ENCODE measurements around the gene C21orf91. TPM values are rescaled to one million over a fixed set of nuclear protein-coding genes. Genes with fewer than 3 reads are reported as not detected.

C21orf91 gene
- total RNA-seq, 2 experiments from 2014 or later: 40.9 to 42.2 TPM

DNA sequence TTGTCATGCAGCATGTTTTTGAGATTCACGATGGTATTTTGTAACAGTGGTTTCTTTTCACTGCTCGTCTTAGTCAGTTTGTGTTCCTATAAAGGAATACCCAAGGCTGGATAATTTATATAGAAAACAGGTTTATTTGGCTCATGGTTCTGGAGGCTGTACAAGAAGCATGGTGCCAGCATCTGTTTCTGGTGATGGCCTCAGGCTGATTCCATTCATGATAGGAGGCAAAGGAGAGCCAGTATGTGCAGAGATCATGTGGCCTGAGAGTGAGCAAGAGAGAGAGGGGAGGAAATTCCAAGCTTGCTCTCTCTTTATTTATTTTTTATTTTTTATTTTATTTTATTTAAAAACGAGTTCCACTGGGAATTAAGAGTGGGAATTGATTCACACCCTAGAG lies 2.0 kb upstream of the C21orf91 start:
- Mint-ChIP-seq H3K27me3 (no peaks in the 10 kb centered on the region), H3K4me3 (peak overlapping the region; percentile 89), H3K9me3 (no peaks in the 10 kb centered on the region), H3K27ac (peak overlapping the region; percentile 95), H3K36me3 (ENCODE audit: low read depth) (peaks cover 24% of the 10 kb centered on the region), H3K4me1 (ENCODE audit: low read depth) (peaks cover 39% of the 10 kb centered on the region)
- TF ChIP-seq, protein P1, sequence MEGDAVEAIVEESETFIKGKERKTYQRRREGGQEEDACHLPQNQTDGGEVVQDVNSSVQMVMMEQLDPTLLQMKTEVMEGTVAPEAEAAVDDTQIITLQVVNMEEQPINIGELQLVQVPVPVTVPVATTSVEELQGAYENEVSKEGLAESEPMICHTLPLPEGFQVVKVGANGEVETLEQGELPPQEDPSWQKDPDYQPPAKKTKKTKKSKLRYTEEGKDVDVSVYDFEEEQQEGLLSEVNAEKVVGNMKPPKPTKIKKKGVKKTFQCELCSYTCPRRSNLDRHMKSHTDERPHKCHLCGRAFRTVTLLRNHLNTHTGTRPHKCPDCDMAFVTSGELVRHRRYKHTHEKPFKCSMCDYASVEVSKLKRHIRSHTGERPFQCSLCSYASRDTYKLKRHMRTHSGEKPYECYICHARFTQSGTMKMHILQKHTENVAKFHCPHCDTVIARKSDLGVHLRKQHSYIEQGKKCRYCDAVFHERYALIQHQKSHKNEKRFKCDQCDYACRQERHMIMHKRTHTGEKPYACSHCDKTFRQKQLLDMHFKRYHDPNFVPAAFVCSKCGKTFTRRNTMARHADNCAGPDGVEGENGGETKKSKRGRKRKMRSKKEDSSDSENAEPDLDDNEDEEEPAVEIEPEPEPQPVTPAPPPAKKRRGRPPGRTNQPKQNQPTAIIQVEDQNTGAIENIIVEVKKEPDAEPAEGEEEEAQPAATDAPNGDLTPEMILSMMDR (IDR thresholded peaks at IDR 0.05): no peak
- H3K27ac ChIP-seq (ENCODE audit: low read depth in 1 of 2, low read length in 2 of 2): peak overlapping the region in 1 of 2 donors; percentile 5
- intact Hi-C loops (cut with DNase I, micrococcal nuclease): loop anchor here (5.0 kb wide), 3 partner anchors 81 to 144 kb away; no protein-coding TSS in a partner anchor
- ATAC-seq (ENCODE audit: poor library complexity) (no peak), DNase-seq (no peak)
- ChIA-PET POLR2A (interaction anchor here (1.7 kb wide), 1 partner anchor 39 kb away, joined by 9 read pairs; no protein-coding TSS in a partner anchor), CTCF (interaction anchor here (1.3 kb wide), 1 partner anchor 9 kb away, joined by 4 read pairs; no protein-coding TSS in a partner anchor)
- H3K4me1 ChIP-seq (ENCODE audit: insufficient read depth, low read length): peaks cover 13% of the 10 kb centered on the region
- no peaks in the 10 kb centered on the region for H3K27me3 ChIP-seq (ENCODE audit: control insufficient read depth in 1 of 2, insufficient read depth in 2 of 2, low read length in 2 of 2)
- no peak overlapping the region for H3K4me3 ChIP-seq (ENCODE audit: low read length)
- no peaks in the 10 kb centered on the region for H3K9me3 ChIP-seq (ENCODE audit: control insufficient read depth in 1 of 2, insufficient read depth in 1 of 2, low read length in 2 of 2)
- H3K36me3 ChIP-seq (ENCODE audit: insufficient read depth, low read length): peaks cover under 1% of the 10 kb centered on the region

DNA sequence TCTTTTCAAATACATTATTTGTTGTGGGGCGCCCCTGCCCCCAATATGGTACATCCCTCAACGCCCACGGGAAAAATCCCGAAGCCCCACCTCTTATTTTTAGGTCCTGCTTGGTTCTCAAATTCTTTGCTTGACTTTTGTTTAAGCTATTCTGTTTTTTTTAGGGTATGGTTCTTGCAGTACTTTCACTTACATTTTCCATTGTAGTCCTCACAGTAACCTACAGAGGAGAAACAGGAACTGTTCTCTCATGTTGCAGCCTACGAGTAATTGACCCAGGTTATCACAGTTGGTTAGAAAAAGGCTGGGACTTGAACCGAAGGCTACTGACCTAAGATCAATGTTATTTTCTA lies 697 bp upstream of the C21orf91 start:
- ATAC-seq (ENCODE audit: poor library complexity): peak; percentile 62

DNA sequence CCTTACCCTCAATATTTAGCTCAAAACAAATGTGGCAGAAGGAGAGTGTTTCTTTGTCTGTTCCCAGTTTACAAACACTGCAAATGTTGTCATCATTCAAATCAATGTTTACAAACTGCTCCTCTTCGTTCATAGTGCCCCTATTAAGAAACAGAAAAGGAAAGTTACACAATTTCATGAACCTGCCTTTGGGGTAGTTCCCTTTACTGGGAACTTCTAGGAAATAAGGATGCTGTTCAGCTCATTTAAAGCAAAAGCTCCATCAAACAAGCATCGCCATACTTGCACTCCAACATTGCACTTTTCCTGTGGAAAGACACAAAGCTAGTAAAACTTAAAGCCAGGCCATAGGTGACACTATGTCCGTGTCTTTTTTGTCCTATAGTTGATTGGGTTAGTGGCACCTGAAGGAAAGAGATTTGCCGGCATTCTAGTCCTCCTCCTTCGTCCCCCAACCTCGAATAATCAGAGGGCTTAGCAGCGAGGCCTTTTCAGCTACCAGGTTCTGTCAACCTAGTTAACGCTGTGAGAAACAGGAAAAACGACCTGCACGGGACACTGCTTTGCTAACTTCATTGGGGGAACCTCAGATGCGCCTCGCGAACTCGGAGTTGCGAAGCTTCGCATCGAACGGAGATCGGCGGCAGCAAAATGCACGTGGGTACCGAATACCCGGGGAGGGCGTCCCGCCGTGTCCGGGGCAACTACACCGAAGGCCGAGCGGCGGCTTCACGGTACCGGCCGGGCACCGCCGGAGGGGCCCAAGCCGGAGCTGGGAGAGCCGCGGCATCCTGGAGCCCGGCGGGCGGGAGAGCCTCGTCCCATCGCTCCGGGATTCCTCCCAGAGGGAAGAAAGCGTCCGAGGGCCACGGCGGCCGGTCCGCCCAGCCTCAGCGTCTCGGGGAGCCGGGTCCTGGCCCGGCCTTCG lies 706 bp downstream of the C21orf91 start:
- H3K4me1 Mint-ChIP-seq (ENCODE audit: low read depth): peaks cover 62% of the 10 kb centered on the region
- peak overlapping the region; percentile 97 for H3K4me3 Mint-ChIP-seq
- H3K4me1 ChIP-seq (ENCODE audit: insufficient read depth, low read length): peaks cover 25% of the 10 kb centered on the region
- peaks cover 49% of the 10 kb centered on the region for H3K36me3 Mint-ChIP-seq (ENCODE audit: low read depth)
- peaks cover 17% of the 10 kb centered on the region for H3K36me3 ChIP-seq (ENCODE audit: insufficient read depth, low read length)
- ATAC-seq (ENCODE audit: poor library complexity): peak; percentile 15
- H3K27me3 ChIP-seq (ENCODE audit: control insufficient read depth in 1 of 2, insufficient read depth in 2 of 2, low read length in 2 of 2): no peaks in the 10 kb centered on the region
- POLR2A ChIA-PET: interaction anchor here (0.9 to 5.8 kb wide), 16 partner anchors 9 to 207 kb away, joined by 3 to 167 read pairs (median 10); no protein-coding TSS in a partner anchor
- peak overlapping the region; percentile 92 for H3K27ac Mint-ChIP-seq
- intact Hi-C loops (cut with DNase I, micrococcal nuclease): loop anchor here (1.0 to 10.0 kb wide), 8 partner anchors 14 to 304 kb away; partner anchors contain the start of genes BTG3 (in 1 of the 2) and CXADR (in 1 of the 2)
- H3K27ac ChIP-seq (ENCODE audit: low read depth in 1 of 2, low read length in 2 of 2): peak overlapping the region in 1 of 2 donors; percentile 92
- peak; percentile 31 to 71 (median 42) for DNase-seq
- H3K27me3 Mint-ChIP-seq: no peaks in the 10 kb centered on the region
- TF ChIP-seq, protein P1 (IDR thresholded peaks at IDR 0.05): no peak
- H3K9me3 Mint-ChIP-seq: no peaks in the 10 kb centered on the region
- CTCF ChIA-PET: interaction anchor here (1.7 kb wide), 1 partner anchor 12 kb away, joined by 4 read pairs; no protein-coding TSS in a partner anchor
- H3K9me3 ChIP-seq (ENCODE audit: control insufficient read depth in 1 of 2, insufficient read depth in 1 of 2, low read length in 2 of 2): no peaks in the 10 kb centered on the region
- H3K4me3 ChIP-seq (ENCODE audit: low read length): peak overlapping the region; percentile 82

More for the DNA sequence above, 697 bp upstream of the C21orf91 start:
- Histone ChIP-seq H3K27ac (ENCODE audit: low read depth in 1 of 2, low read length in 2 of 2) (peak overlapping the region; percentile 88 to 92), H3K9me3 (ENCODE audit: control insufficient read depth in 1 of 2, insufficient read depth in 1 of 2, low read length in 2 of 2) (no peaks in the 10 kb centered on the region), H3K27me3 (ENCODE audit: control insufficient read depth in 1 of 2, insufficient read depth in 2 of 2, low read length in 2 of 2) (no peaks in the 10 kb centered on the region), H3K4me1 (ENCODE audit: insufficient read depth, low read length) (peaks cover 17% of the 10 kb centered on the region), H3K36me3 (ENCODE audit: insufficient read depth, low read length) (peaks cover 5% of the 10 kb centered on the region), H3K4me3 (ENCODE audit: low read length) (peak overlapping the region; percentile 82)
- TF ChIP-seq, protein P1 (IDR thresholded peaks at IDR 0.05): no peak
- intact Hi-C loops (cut with DNase I, micrococcal nuclease): loop anchor here (1.0 to 10.0 kb wide), 11 partner anchors 15 to 305 kb away; partner anchors contain the start of genes BTG3 (in 1 of the 2) and CXADR (in 1 of the 2)
- peaks cover 48% of the 10 kb centered on the region for H3K4me1 Mint-ChIP-seq (ENCODE audit: low read depth)
- H3K27me3 Mint-ChIP-seq: no peaks in the 10 kb centered on the region
- POLR2A ChIA-PET: interaction anchor here (0.6 to 5.8 kb wide), 13 partner anchors 9 to 209 kb away, joined by 3 to 167 read pairs (median 10); no protein-coding TSS in a partner anchor
- CTCF ChIA-PET: interaction anchor here (1.1 kb wide), 1 partner anchor 36 kb away, joined by 3 read pairs; no protein-coding TSS in a partner anchor
- H3K4me3 Mint-ChIP-seq: peak overlapping the region; percentile 89
- peak overlapping the region; percentile 95 for H3K27ac Mint-ChIP-seq
- DNase-seq: peak in 1 of 14 experiments; percentile 81
- H3K9me3 Mint-ChIP-seq: no peaks in the 10 kb centered on the region
- H3K36me3 Mint-ChIP-seq (ENCODE audit: low read depth): peaks cover 35% of the 10 kb centered on the region

Measured in CD4-positive, alpha-beta T cell (primary cell).